ENCODE results near the gene TANGO2.
"Not testable (repeated sequence)": the region's sequence is repeated elsewhere in the genome, so short reads cannot be mapped to it uniquely, and the experiment has no call there.

TANGO2 gene

GRCh38 chr22:20064545-20065262 is 43.8 kb downstream of the TANGO2 start:
- DNase-seq (ENCODE audit: low read depth): no peak

- DNase-seq (ENCODE audit: low read depth): no peak
Observed at GRCh38 chr22:20065896-20066616, 45.1 kb downstream of the TANGO2 start.

- no peak for DNase-seq (ENCODE audit: low read depth)
Observed at GRCh38 chr22:20066617-20067383, 45.9 kb downstream of the TANGO2 start.

- not testable (repeated sequence) for DNase-seq (ENCODE audit: low read depth)
Observed at GRCh38 chr22:20067384-20067682, 46.4 kb downstream of the TANGO2 start.

- DNase-seq (ENCODE audit: low read depth): no peak
Observed at GRCh38 chr22:20068640-20069039, 47.7 kb downstream of the TANGO2 start.

- DNase-seq (ENCODE audit: low read depth): no peak
Observed at GRCh38 chr22:20069331-20070042, 48.6 kb downstream of the TANGO2 start.

GRCh38 chr22:20071524-20071972 is 50.6 kb downstream of the TANGO2 start:
- DNase-seq (ENCODE audit: low read depth): no peak

GRCh38 chr22:20076627-20077172 is 55.8 kb downstream of the TANGO2 start:
- DNase-seq (ENCODE audit: low read depth): no peak

- peak; percentile 61 for DNase-seq (ENCODE audit: low read depth)
Observed at GRCh38 chr22:20079745-20080444, 59.0 kb downstream of the TANGO2 start, which contains the start of gene DGCR8. DGCR8 (plus strand) TSS chr22:20080241; CDS start chr22:20085964, 5,723 bp downstream.

- no peak for DNase-seq (ENCODE audit: low read depth)
Observed at GRCh38 chr22:20080445-20080775, 59.5 kb downstream of the TANGO2 start.

GRCh38 chr22:20080776-20081654 is 60.1 kb downstream of the TANGO2 start:
- no peak for DNase-seq (ENCODE audit: low read depth)

- DNase-seq (ENCODE audit: low read depth): no peak
Observed at GRCh38 chr22:20083157-20083890, 62.4 kb downstream of the TANGO2 start.

- no peak for DNase-seq (ENCODE audit: low read depth)
Observed at GRCh38 chr22:20083891-20084546, 63.1 kb downstream of the TANGO2 start.

GRCh38 chr22:20084547-20085413 is 63.9 kb downstream of the TANGO2 start:
- DNase-seq (ENCODE audit: low read depth): no peak

GRCh38 chr22:20085651-20086050 is 64.7 kb downstream of the TANGO2 start:
- DNase-seq (ENCODE audit: low read depth): no peak

GRCh38 chr22:20086101-20086599 is 65.2 kb downstream of the TANGO2 start:
- no peak for DNase-seq (ENCODE audit: low read depth)

GRCh38 chr22:20086763-20087162 is 65.9 kb downstream of the TANGO2 start:
- no peak for DNase-seq (ENCODE audit: low read depth)

Data from non-pigmented ciliary epithelial cell (primary cell).